ENCODE results near the gene STARD13.
A peak's percentile ranks its signal among the peaks of the same experiment; 100 is the strongest.

Gene STARD13, protein sequence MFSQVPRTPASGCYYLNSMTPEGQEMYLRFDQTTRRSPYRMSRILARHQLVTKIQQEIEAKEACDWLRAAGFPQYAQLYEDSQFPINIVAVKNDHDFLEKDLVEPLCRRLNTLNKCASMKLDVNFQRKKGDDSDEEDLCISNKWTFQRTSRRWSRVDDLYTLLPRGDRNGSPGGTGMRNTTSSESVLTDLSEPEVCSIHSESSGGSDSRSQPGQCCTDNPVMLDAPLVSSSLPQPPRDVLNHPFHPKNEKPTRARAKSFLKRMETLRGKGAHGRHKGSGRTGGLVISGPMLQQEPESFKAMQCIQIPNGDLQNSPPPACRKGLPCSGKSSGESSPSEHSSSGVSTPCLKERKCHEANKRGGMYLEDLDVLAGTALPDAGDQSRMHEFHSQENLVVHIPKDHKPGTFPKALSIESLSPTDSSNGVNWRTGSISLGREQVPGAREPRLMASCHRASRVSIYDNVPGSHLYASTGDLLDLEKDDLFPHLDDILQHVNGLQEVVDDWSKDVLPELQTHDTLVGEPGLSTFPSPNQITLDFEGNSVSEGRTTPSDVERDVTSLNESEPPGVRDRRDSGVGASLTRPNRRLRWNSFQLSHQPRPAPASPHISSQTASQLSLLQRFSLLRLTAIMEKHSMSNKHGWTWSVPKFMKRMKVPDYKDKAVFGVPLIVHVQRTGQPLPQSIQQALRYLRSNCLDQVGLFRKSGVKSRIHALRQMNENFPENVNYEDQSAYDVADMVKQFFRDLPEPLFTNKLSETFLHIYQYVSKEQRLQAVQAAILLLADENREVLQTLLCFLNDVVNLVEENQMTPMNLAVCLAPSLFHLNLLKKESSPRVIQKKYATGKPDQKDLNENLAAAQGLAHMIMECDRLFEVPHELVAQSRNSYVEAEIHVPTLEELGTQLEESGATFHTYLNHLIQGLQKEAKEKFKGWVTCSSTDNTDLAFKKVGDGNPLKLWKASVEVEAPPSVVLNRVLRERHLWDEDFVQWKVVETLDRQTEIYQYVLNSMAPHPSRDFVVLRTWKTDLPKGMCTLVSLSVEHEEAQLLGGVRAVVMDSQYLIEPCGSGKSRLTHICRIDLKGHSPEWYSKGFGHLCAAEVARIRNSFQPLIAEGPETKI

GRCh38 chr13:33285420-33286124, at the start of gene STARD13:
STARD13 (minus strand) TSS chr13:33285755; CDS start chr13:33285638, 117 bp downstream.
- peak; percentile 1 for DNase-seq

DNA sequence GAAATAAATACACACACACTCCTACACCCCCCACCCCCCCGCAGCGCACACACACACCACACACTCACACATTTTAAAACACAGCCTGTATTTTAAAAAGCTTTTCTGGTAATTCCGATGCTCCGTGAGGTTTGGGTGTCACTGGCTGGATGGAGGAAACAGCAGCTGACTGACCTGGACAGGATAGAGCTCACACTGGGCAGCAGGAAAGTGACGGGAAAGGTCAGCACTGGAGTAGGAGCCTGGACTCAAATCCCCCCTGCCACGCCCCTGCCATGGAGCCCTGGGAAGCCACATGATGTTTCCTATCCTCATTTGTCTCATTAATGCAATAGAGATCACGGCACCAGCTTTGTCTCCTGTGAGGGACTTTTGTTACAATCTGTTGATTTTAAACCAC, 49.3 kb upstream of the STARD13 start:
- DNase-seq, result no peak

GRCh38 chr13:33331962-33332361, 46.4 kb upstream of the STARD13 start:
- no peak for DNase-seq

GRCh38 chr13:33330483-33330882, 44.9 kb upstream of the STARD13 start:
- DNase-seq, result no peak

GRCh38 chr13:33328701-33329100, 43.1 kb upstream of the STARD13 start:
- DNase-seq, result no peak

DNA sequence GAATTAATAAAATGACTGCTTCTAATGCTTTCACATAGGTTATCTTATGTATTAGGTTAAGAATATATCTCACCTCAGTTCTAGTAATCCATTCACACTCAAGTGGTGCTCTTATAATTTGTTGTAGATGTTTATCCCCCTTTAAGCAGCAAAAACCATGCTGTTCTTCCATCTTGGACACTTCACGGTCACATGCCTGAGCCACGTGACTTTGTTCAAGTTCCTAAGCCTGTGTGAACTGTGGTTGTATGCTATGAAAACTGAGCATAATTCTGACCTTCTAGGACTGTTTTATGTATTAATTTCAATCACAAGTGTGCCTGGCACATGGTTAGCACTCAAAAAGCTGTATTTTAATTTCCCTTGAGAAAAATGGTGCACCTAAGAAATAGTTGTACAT, 41.2 kb upstream of the STARD13 start:
- DNase-seq, result no peak

- DNase-seq, result no peak
Measured at GRCh38 chr13:33326246-33326645, 40.7 kb upstream of the STARD13 start.

DNA sequence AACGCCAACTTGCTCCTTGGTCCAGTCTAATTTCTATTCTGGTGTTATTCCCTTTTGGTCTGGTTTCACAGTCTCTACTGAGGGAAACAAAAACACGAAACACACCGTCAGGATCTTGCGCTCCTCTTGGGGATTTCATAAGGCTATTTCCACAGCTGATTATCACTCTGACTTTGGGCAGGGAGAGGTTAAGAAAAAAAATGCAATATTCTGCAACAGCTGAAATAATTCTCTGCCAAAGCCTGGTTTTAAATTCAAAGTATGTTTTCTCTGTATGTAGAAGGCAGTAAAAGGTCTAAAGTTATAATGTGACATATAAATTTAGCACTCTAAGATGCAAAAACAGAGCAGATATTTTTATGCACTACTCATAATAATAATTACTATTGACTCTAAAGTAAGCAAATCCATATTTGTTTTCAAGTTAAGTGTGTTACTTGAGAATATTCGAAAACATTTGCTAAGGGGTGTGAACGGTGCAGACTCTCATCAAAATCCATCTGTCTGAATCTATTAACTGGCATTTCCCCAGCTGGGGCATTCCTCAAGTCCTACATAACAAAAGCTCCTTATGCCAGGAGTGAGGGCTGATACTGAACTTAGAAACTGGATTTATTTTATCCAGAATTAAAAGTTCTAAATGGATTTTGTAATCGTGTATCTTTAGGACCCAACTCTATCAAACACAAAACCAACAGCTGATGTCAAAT, 38.4 kb upstream of the STARD13 start:
- DNase-seq, result no peak

- no peak for DNase-seq
Measured at GRCh38 chr13:33322965-33323668, 37.6 kb upstream of the STARD13 start.

GRCh38 chr13:33322543-33322809, 36.9 kb upstream of the STARD13 start:
- DNase-seq, result no peak

DNA sequence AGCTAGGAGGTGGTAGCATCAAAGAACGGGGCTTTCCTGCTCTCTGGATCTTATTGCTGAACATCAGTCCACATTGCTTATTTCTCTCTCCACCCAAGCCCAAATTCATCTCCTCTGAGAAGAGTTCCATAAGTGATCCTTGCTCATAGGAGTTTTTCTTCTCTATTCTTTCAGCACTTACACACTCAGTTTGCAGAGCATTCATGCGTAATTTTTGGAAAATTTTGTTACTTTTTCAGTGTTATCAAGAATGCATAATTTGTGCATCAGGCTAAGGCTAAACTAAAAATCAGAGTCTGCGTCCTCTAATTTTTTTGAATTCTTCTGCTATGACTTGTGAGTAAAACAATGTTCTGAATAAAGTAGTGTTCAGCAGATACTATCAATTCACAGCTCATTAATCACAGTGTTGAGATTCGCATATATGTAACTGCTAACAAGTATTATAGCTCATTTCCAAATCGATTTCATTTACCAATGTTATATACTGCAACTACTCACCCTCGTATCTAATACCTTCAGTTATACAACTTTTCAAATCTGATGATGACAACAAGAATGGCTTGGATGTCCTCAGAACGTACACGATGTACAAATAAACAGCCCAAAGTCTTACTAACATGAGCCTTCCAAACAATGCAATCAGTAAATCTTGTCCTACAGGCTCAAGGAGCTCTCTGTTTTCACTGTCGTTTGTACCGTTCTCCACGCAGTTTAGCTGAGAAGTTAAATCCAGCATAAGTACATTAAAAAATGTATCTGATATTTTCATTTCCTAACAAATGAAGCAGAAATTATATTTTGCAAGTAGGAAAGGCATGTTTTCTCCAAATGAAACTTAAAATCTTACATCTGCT, 36.4 kb upstream of the STARD13 start:
- no peak for DNase-seq

DNA sequence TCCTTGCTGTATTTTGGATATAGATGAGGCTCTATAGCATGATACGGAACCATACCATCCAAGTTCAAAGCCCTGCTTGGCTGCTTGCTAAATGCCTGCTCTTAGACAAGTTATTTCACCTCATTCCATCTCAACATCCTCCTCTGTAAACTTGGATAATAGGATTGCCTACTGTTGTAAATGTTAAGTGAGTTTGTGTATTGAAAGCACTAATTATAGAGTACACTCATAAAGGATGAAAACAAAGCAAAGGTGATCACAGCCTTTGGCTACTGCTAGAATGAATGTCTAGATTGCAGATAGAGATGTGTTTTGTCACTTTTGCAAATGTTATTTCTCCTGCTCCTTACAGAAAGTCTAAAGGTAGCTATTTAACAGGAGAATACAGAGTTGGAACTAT, 34.3 kb upstream of the STARD13 start:
- DNase-seq, result no peak

DNA sequence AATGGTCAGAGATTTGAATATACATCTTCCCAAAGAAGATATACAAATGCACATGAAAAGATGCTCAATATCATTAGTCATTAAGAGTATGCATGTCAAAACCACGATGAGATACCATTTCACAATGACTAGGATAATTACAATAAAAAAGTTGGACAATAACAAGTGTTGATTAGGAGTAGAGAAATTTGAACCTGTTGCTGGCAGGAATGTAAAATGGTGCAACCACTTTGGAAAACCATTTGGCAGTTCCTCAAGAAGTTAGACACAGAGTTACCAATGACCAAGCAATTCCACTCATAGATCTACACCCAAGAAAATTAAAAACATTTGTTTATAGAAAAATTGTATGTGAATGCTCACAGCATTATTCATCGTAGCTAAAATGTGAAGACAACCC, 33.2 kb upstream of the STARD13 start:
- DNase-seq, result no peak

DNA sequence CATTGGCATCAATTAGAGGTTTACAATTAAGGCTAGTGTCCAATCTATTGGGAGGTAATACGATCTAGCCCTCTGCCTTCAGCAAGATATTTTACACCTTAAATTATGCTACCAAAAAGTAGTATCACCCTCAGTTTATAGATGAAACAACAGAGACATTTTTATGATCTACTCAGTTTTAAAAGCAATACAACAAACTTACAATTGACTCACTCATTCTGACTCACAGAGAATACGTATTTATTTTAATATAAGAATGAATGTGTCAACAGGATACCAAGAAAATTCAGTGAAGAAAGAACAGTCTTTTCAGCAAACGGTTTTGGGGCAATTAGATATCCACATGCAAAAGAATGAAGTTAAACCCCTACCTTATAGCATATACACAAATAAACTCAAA, 32.5 kb upstream of the STARD13 start:
- DNase-seq, result no peak

GRCh38 chr13:33316890-33317289, 31.3 kb upstream of the STARD13 start:
- no peak for DNase-seq

- DNase-seq, result no peak
Measured at GRCh38 chr13:33313504-33313903, 27.9 kb upstream of the STARD13 start.

DNA sequence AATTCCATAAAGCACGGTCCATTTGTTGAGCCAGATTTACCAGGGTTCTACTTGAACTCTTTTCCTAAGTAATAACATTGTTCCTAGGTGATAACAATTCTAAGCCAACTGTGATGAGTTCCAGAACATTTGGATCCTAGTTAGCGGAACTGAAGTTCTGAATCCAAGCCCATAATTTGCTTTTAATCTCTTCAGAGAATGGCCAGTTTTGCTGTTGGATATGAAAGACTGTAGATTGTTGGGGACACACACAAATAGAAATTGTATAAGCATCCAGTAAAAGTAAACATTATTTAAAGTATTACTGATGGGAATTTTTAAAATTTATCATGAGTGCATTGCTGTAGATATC, 27.3 kb upstream of the STARD13 start:
- DNase-seq, result no peak

DNA sequence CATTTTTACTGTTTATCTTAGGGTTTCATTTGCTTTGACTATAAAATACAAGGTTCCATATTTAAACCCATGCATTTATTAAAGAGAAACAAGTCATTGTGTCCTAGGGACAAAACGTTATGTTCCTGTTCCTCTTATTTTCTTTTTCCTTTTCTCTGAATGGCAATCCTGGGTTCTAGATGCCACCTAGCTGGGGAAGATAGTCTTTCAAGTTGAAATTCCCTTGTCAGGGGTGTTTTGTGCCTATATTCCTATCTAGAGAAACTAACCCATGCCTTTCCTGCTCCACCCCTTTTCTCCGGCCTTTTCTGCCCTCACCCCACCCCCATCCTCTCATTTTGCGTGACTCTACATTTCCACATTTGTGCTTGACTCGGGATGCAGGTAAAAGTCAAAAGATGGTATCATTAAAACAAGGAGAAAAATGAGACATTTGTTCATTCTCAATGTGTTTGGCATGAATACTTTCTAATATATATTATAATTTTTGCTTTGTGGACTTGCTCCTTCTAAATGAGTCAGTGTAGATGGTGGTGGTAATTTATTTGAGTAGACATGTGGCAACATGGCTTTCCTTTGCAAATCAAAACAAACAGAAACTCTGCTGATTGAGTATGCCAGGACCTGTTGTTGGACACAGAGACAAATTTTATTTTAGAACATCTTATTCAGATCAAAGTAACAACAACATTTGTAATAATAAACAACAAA, 26.8 kb upstream of the STARD13 start:
- peak; percentile 18 for DNase-seq

GRCh38 chr13:33311040-33311439, 25.5 kb upstream of the STARD13 start:
- no peak for DNase-seq
